ENCODE results near the gene CDV3. TPM values are rescaled to one million over a fixed set of nuclear protein-coding genes. Genes with fewer than 3 reads are reported as not detected.

CDV3 gene
- total and polyA plus RNA-seq, 5 donors from 2014 or later: 43.6 to 275 (median 72.4) TPM

GRCh38 chr3:133608388-133608787 is 34.9 kb downstream of the CDV3 start:
- no peak overlapping the region for H3K27ac Mint-ChIP-seq
- H3K36me3 Mint-ChIP-seq: peaks cover 57% of the 10 kb centered on the region
- H3K27me3 Mint-ChIP-seq: no peaks in the 10 kb centered on the region
- Histone ChIP-seq H3K9me3 (ENCODE audit: control insufficient read depth in 2 of 2, low read length in 2 of 2) (no peaks in the 10 kb centered on the region), H3K36me3 (ENCODE audit: control insufficient read depth, insufficient read depth, low read length) (peaks cover 74% of the 10 kb centered on the region), H3K27me3 (ENCODE audit: control insufficient read depth, insufficient read depth, low read length) (no peaks in the 10 kb centered on the region), H3K4me3 (ENCODE audit: low read depth, low read length) (no peak overlapping the region), H3K4me1 (ENCODE audit: control insufficient read depth, insufficient read depth, low read length, poor library complexity, severe bottlenecking) (peaks cover 3% of the 10 kb centered on the region), H3K27ac (ENCODE audit: insufficient read depth, low read length, poor library complexity, severe bottlenecking) (no peak overlapping the region)
- ATAC-seq (ENCODE audit: low read depth in 2 of 2) (no peak), DNase-seq (no peak)
- no peaks in the 10 kb centered on the region for H3K9me3 Mint-ChIP-seq
- no peak overlapping the region for H3K4me3 Mint-ChIP-seq
- peaks cover 1 to 9% (median 3%) of the 10 kb centered on the region in 4 donors for H3K4me1 Mint-ChIP-seq

- Histone ChIP-seq H3K4me1 (ENCODE audit: control insufficient read depth, insufficient read depth, low read length, poor library complexity, severe bottlenecking) (no peaks in the 10 kb centered on the region), H3K27me3 (ENCODE audit: control insufficient read depth, insufficient read depth, low read length) (no peaks in the 10 kb centered on the region), H3K36me3 (ENCODE audit: control insufficient read depth, insufficient read depth, low read length) (peaks cover 76% of the 10 kb centered on the region), H3K4me3 (ENCODE audit: low read depth, low read length) (no peak overlapping the region), H3K27ac (ENCODE audit: insufficient read depth, low read length, poor library complexity, severe bottlenecking) (no peak overlapping the region), H3K9me3 (ENCODE audit: control insufficient read depth in 2 of 2, low read length in 2 of 2) (no peaks in the 10 kb centered on the region)
- H3K27ac Mint-ChIP-seq: no peak overlapping the region
- no peak for ATAC-seq (ENCODE audit: low read depth in 2 of 2)
- peaks cover 0 to 6% (median 0%) of the 10 kb centered on the region in 4 donors for H3K4me1 Mint-ChIP-seq
- no peaks in the 10 kb centered on the region for H3K9me3 Mint-ChIP-seq
- H3K36me3 Mint-ChIP-seq: peaks cover 54% of the 10 kb centered on the region
- no peaks in the 10 kb centered on the region for H3K27me3 Mint-ChIP-seq
- DNase-seq: no peak
- H3K4me3 Mint-ChIP-seq: no peak overlapping the region
Measured at GRCh38 chr3:133610031-133610430, 36.5 kb downstream of the CDV3 start.

DNA sequence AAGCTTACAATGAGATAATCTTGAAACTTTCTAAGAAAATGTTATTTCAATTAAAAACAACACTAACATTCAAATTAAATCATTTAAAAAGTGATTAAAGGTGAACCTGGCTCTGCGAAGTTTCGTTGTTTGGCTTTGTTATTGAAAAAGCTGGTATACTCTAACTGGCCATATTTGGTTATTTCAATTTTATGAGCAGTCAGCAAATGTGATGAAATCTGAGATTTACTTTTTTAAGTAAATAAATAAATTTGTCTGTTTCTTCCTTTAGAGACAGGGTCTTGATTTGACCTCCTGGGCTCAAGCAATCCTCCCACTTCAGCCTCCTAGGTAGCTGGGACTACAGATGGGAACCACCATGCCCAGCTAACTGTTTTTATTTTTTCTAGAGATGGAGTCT is 38.0 kb downstream of the CDV3 start:
- Mint-ChIP-seq H3K36me3 (peaks cover 46% of the 10 kb centered on the region), H3K27me3 (no peaks in the 10 kb centered on the region), H3K9me3 (no peaks in the 10 kb centered on the region), H3K4me1 (no peaks in the 10 kb centered on the region), H3K27ac (peak overlapping the region in 1 of 3 donors; percentile 14), H3K4me3 (no peak overlapping the region)
- Histone ChIP-seq H3K4me3 (ENCODE audit: low read depth, low read length) (no peak overlapping the region), H3K4me1 (ENCODE audit: control insufficient read depth, insufficient read depth, low read length, poor library complexity, severe bottlenecking) (no peaks in the 10 kb centered on the region), H3K27ac (ENCODE audit: insufficient read depth, low read length, poor library complexity, severe bottlenecking) (no peak overlapping the region), H3K9me3 (ENCODE audit: control insufficient read depth in 2 of 2, low read length in 2 of 2) (no peaks in the 10 kb centered on the region), H3K27me3 (ENCODE audit: control insufficient read depth, insufficient read depth, low read length) (no peaks in the 10 kb centered on the region), H3K36me3 (ENCODE audit: control insufficient read depth, insufficient read depth, low read length) (peaks cover 84% of the 10 kb centered on the region)
- ATAC-seq (ENCODE audit: low read depth in 2 of 2): no peak
- DNase-seq: no peak

GRCh38 chr3:133620066-133620784 is 46.7 kb downstream of the CDV3 start:
- peaks cover 86% of the 10 kb centered on the region for H3K36me3 ChIP-seq (ENCODE audit: control insufficient read depth, insufficient read depth, low read length)
- H3K27me3 ChIP-seq (ENCODE audit: control insufficient read depth, insufficient read depth, low read length): no peaks in the 10 kb centered on the region
- Mint-ChIP-seq H3K4me1 (peaks cover 0 to 13% (median 7%) of the 10 kb centered on the region in 4 donors), H3K27me3 (no peaks in the 10 kb centered on the region), H3K27ac (peak overlapping the region; percentile 54 to 85 (median 60)), H3K4me3 (no peak overlapping the region), H3K9me3 (no peaks in the 10 kb centered on the region), H3K36me3 (peaks cover 45% of the 10 kb centered on the region)
- peak; percentile 47 to 64 for ATAC-seq (ENCODE audit: low read depth in 2 of 2)
- peak overlapping the region; percentile 26 for H3K4me3 ChIP-seq (ENCODE audit: low read depth, low read length)
- H3K9me3 ChIP-seq (ENCODE audit: control insufficient read depth in 2 of 2, low read length in 2 of 2): no peaks in the 10 kb centered on the region
- no peaks in the 10 kb centered on the region for H3K4me1 ChIP-seq (ENCODE audit: control insufficient read depth, insufficient read depth, low read length, poor library complexity, severe bottlenecking)
- H3K27ac ChIP-seq (ENCODE audit: insufficient read depth, low read length, poor library complexity, severe bottlenecking): peak overlapping the region; percentile 5
- DNase-seq: peak in 1 of 3 donors; percentile 47

DNA sequence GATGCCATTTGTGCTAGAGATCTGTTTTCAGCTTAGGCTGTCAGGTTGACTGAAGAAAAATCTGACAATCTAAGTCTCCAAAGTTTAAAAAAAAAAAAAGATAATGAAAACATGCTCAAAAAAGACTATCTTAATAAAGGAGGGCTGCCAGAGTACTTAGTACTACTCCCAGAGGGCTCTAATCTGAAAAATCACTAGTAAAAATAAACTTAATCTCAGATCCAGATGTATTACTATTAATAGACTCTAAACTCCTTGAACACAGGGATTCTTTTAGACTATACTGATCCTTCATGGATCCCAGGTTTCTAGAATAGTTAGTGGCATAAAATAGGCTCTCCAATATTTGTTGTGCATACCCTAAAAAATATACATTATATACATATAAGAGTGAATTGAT is 54.3 kb downstream of the CDV3 start:
- no peaks in the 10 kb centered on the region for H3K9me3 Mint-ChIP-seq
- Histone ChIP-seq H3K36me3 (ENCODE audit: control insufficient read depth, insufficient read depth, low read length) (peaks cover 72% of the 10 kb centered on the region), H3K27ac (ENCODE audit: insufficient read depth, low read length, poor library complexity, severe bottlenecking) (no peak overlapping the region), H3K27me3 (ENCODE audit: control insufficient read depth, insufficient read depth, low read length) (no peaks in the 10 kb centered on the region), H3K4me3 (ENCODE audit: low read depth, low read length) (no peak overlapping the region), H3K4me1 (ENCODE audit: control insufficient read depth, insufficient read depth, low read length, poor library complexity, severe bottlenecking) (no peaks in the 10 kb centered on the region), H3K9me3 (ENCODE audit: control insufficient read depth in 2 of 2, low read length in 2 of 2) (no peaks in the 10 kb centered on the region)
- H3K4me3 Mint-ChIP-seq: no peak overlapping the region
- peaks cover 0 to 9% (median 6%) of the 10 kb centered on the region in 4 donors for H3K4me1 Mint-ChIP-seq
- H3K27ac Mint-ChIP-seq: no peak overlapping the region
- ATAC-seq (ENCODE audit: low read depth in 2 of 2) (no peak), DNase-seq (no peak)
- no peaks in the 10 kb centered on the region for H3K27me3 Mint-ChIP-seq
- H3K36me3 Mint-ChIP-seq: peaks cover 55% of the 10 kb centered on the region

GRCh38 chr3:133629146-133629545 is 55.7 kb downstream of the CDV3 start:
- Mint-ChIP-seq H3K4me3 (no peak overlapping the region), H3K9me3 (peaks cover 0 to 1% (median 0%) of the 10 kb centered on the region in 7 donors), H3K27ac (peak overlapping the region in 1 of 3 donors; percentile 13), H3K4me1 (peaks cover 4 to 14% (median 7%) of the 10 kb centered on the region in 4 donors), H3K27me3 (no peaks in the 10 kb centered on the region), H3K36me3 (peaks cover 55% of the 10 kb centered on the region)
- ATAC-seq (ENCODE audit: low read depth in 2 of 2) (no peak), DNase-seq (no peak)
- no peak overlapping the region for H3K4me3 ChIP-seq (ENCODE audit: low read depth, low read length)
- no peaks in the 10 kb centered on the region for H3K9me3 ChIP-seq (ENCODE audit: control insufficient read depth in 2 of 2, low read length in 2 of 2)
- H3K36me3 ChIP-seq (ENCODE audit: control insufficient read depth, insufficient read depth, low read length): peaks cover 74% of the 10 kb centered on the region
- H3K4me1 ChIP-seq (ENCODE audit: control insufficient read depth, insufficient read depth, low read length, poor library complexity, severe bottlenecking): no peaks in the 10 kb centered on the region
- H3K27ac ChIP-seq (ENCODE audit: insufficient read depth, low read length, poor library complexity, severe bottlenecking): no peak overlapping the region
- no peaks in the 10 kb centered on the region for H3K27me3 ChIP-seq (ENCODE audit: control insufficient read depth, insufficient read depth, low read length)

DNA sequence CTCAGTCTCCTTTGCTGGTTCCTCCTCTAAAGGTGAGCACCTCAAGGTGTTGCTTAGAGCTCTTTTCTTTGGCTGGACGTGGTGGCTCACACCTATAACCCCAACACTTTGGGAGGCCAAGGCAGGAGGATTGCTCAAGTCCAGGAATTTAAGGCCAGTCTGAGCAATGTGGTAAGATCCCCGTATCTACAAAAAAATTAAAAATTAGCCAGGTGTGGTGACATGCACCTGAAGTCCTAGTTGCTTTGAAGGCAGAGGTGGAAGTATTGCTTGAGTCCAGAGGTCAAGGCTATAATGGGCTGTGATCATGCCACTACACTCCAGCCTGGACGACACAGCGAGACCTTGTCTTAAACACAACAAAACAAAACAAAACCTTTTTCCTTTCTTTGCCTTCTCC is 60.0 kb downstream of the CDV3 start:
- Histone ChIP-seq H3K4me3 (ENCODE audit: low read depth, low read length) (no peak overlapping the region), H3K27me3 (ENCODE audit: control insufficient read depth, insufficient read depth, low read length) (no peaks in the 10 kb centered on the region), H3K27ac (ENCODE audit: insufficient read depth, low read length, poor library complexity, severe bottlenecking) (no peak overlapping the region), H3K9me3 (ENCODE audit: control insufficient read depth in 2 of 2, low read length in 2 of 2) (no peaks in the 10 kb centered on the region), H3K36me3 (ENCODE audit: control insufficient read depth, insufficient read depth, low read length) (peaks cover 76% of the 10 kb centered on the region), H3K4me1 (ENCODE audit: control insufficient read depth, insufficient read depth, low read length, poor library complexity, severe bottlenecking) (no peaks in the 10 kb centered on the region)
- no peak overlapping the region for H3K4me3 Mint-ChIP-seq
- peaks cover 0 to 1% (median 0%) of the 10 kb centered on the region in 7 donors for H3K9me3 Mint-ChIP-seq
- peaks cover 53% of the 10 kb centered on the region for H3K36me3 Mint-ChIP-seq
- DNase-seq: no peak
- no peak for ATAC-seq (ENCODE audit: low read depth in 2 of 2)
- H3K27me3 Mint-ChIP-seq: no peaks in the 10 kb centered on the region
- H3K27ac Mint-ChIP-seq: no peak overlapping the region
- peaks cover 6 to 15% (median 10%) of the 10 kb centered on the region in 4 donors for H3K4me1 Mint-ChIP-seq

Data from CD4-positive, CD25-positive, alpha-beta regulatory T cell (primary cell).